ENCODE data around the gene SPACA7. TPM values are rescaled to one million over a fixed set of nuclear protein-coding genes. Genes with fewer than 3 reads are reported as not detected.

Gene SPACA7
- total RNA-seq, 2 experiments from 2014 or later, result not detected

- peaks cover 3% of the 10 kb centered on the region for H3K4me1 Mint-ChIP-seq
- H3K9me3 Mint-ChIP-seq, result no peaks in the 10 kb centered on the region
- ATAC-seq (ENCODE audit: low read depth) (no peak), DNase-seq (no peak)
- H3K27me3 Mint-ChIP-seq, result no peaks in the 10 kb centered on the region
- H3K4me3 Mint-ChIP-seq, result no peak overlapping the region
- POLR2A ChIA-PET, result no interaction called here
- no peak overlapping the region for H3K27ac Mint-ChIP-seq
- peaks cover 25% of the 10 kb centered on the region for H3K36me3 Mint-ChIP-seq
Observed at GRCh38 chr13:112483299-112483698, 107.1 kb downstream of the SPACA7 start.

Other genes with a start within 250 kb of the SPACA7 start
- gene TUBGCP3, start 211.8 kb downstream of the SPACA7 start, total RNA-seq, result 10 to 100 TPM; 62.4 to 63.3 TPM

All from activated naive CD8-positive, alpha-beta T cell treated with anti-CD3 and anti-CD28 coated beads, Interleukin-2, amount 10 ng/mL, durations not matched to agents 7 days and 5 days (primary cell).